HG02970 (cell line): ENCODE results near the gene MYMK.
"Not testable (repeated sequence)": the region's sequence is repeated elsewhere in the genome, so short reads cannot be mapped to it uniquely, and the experiment has no call there.

Source experiments
- ATAC-seq: cut with Tn5 transposase; IDR thresholded peaks from one replicate; pipeline ENCODE4 v1.9.1; 2021; ENCODE audit warnings: mild to moderate bottlenecking, moderate library complexity, moderate number of reproducible peaks; ENCODE audit not compliant: unreplicated experiment, low FRiP score

Gene MYMK

GRCh38 chr9:133524679-133525228 lies at the start of gene MYMK:
MYMK (minus strand) TSS chr9:133524959; CDS start chr9:133524844, 115 bp downstream.
- no peak for ATAC-seq

GRCh38 chr9:133573791-133574515 lies 49.2 kb upstream of the MYMK start:
- ATAC-seq = no peak

- no peak for ATAC-seq
Observed at GRCh38 chr9:133572821-133573361, 48.1 kb upstream of the MYMK start.

GRCh38 chr9:133571896-133572595 lies 47.3 kb upstream of the MYMK start:
- ATAC-seq = no peak

GRCh38 chr9:133571391-133571890 lies 46.7 kb upstream of the MYMK start:
- ATAC-seq = no peak

- no peak for ATAC-seq
Observed at GRCh38 chr9:133570691-133571080, 45.9 kb upstream of the MYMK start.

GRCh38 chr9:133569891-133570690 lies 45.3 kb upstream of the MYMK start:
- ATAC-seq = no peak

- ATAC-seq = no peak
Observed at GRCh38 chr9:133569121-133569785, 44.5 kb upstream of the MYMK start.

- ATAC-seq = no peak
Observed at GRCh38 chr9:133568186-133568585, 43.4 kb upstream of the MYMK start.

- ATAC-seq = no peak
Observed at GRCh38 chr9:133566817-133567216, 42.1 kb upstream of the MYMK start.

- ATAC-seq = no peak
Observed at GRCh38 chr9:133566382-133566781, 41.6 kb upstream of the MYMK start.

GRCh38 chr9:133564451-133565116 lies 39.8 kb upstream of the MYMK start:
- ATAC-seq = no peak

- ATAC-seq = not testable (repeated sequence)
Observed at GRCh38 chr9:133563814-133564213, 39.1 kb upstream of the MYMK start.

GRCh38 chr9:133563291-133563796 lies 38.6 kb upstream of the MYMK start:
- no peak for ATAC-seq

GRCh38 chr9:133562611-133563290 lies 38.0 kb upstream of the MYMK start:
- ATAC-seq = no peak

- ATAC-seq = no peak
Observed at GRCh38 chr9:133561976-133562554, 37.3 kb upstream of the MYMK start.

GRCh38 chr9:133560944-133561343 lies 36.2 kb upstream of the MYMK start:
- ATAC-seq = no peak

- ATAC-seq = no peak
Observed at GRCh38 chr9:133560311-133560710, 35.6 kb upstream of the MYMK start.
